ENCODE measurements around the gene AGPS.

- TF ChIP-seq CTCF (tag by site-specific recombination; IDR thresholded peaks at IDR 0.05) (no peak), ZFP3 (tag by site-specific recombination; IDR thresholded peaks at IDR 0.05; ENCODE audit: low read depth) (no peak), ZBTB7A (tag by site-specific recombination; IDR thresholded peaks at IDR 0.05; ENCODE audit: low read depth) (no peak)
Measured at GRCh38 chr2:177586154-177586553, 193.6 kb downstream of the AGPS start.

All from HEK293 (cell line).